22Rv1 (cell line): Measurements from ENCODE around the gene SPCS1.

ENCODE experiments used
- CTCF ChIP-seq: fragments of 450-650 bp; IDR thresholded peaks from 2 replicates; pipeline ENCODE4 v1.5.1; 2017; ENCODE audit warnings: mild to moderate bottlenecking
- ZFX ChIP-seq: fragments of 450-650 bp; IDR thresholded peaks from 2 replicates; pipeline ENCODE4 v1.6.1; 2017; ENCODE audit warnings: antibody characterized with exemption, borderline replicate concordance

- TF ChIP-seq CTCF (no peak), ZFX (no peak)
These were observed 25.7 kb downstream of the SPCS1 start for GRCh38 chr3:52731590-52731989.
